Astrocyte (in vitro differentiated cells and primary cell): ENCODE data around the gene NME7. TPM values are rescaled to one million over a fixed set of nuclear protein-coding genes. Genes with fewer than 3 reads are reported as not detected.

Experiments
- DNase-seq: peaks from one replicate; pipeline ENCODE4 v3.0.0-alpha.2; 2010; ENCODE audit warnings: low read depth
- FAIRE-seq: peaks from 2 replicates; lab custom pipeline; 2011; peaks lifted over from hg19 to GRCh38; lab: Jason Lieb, UNC
- H2AFZ ChIP-seq: 2 replicates; pipeline ENCODE4 v1.6.0; 2012; ENCODE audit warnings: low read depth, low read length, inconsistent platforms
- H3K27ac ChIP-seq: 2 replicates; pipeline ENCODE4 v1.5.1; 2011; ENCODE audit warnings: low read depth, low read length, inconsistent platforms
- H3K27me3 ChIP-seq: 2 replicates; pipeline ENCODE4 v1.6.0; 2011; ENCODE audit warnings: low read length, inconsistent platforms; ENCODE audit not compliant: insufficient read depth
- H3K36me3 ChIP-seq: 2 replicates; pipeline ENCODE4 v1.5.1; 2011; ENCODE audit warnings: low read length, inconsistent platforms; ENCODE audit not compliant: insufficient read depth
- H3K4me1 ChIP-seq: 2 replicates; pipeline ENCODE4 v1.5.1; 2011; ENCODE audit warnings: low read length, inconsistent platforms; ENCODE audit not compliant: insufficient read depth
- H3K4me2 ChIP-seq: 2 replicates; pipeline ENCODE4 v1.6.0; 2012; ENCODE audit warnings: low read length, inconsistent platforms
- H3K4me3 ChIP-seq: 2 replicates; pipeline ENCODE4 v1.5.1; 2011; ENCODE audit warnings: low read depth, mild to moderate bottlenecking, low read length, inconsistent platforms; ENCODE audit not compliant: insufficient read depth
- H3K79me2 ChIP-seq: 2 replicates; pipeline ENCODE4 v1.6.0; 2012; ENCODE audit warnings: mild to moderate bottlenecking, low read length, inconsistent platforms; ENCODE audit not compliant: insufficient read depth
- H3K9ac ChIP-seq: 2 replicates; pipeline ENCODE4 v1.6.0; 2012; ENCODE audit warnings: mild to moderate bottlenecking, low read length, inconsistent platforms
- H3K9me3 ChIP-seq: 2 replicates; pipeline ENCODE4 v1.5.1; 2012; ENCODE audit warnings: low read depth, mild to moderate bottlenecking, low read length, inconsistent platforms; ENCODE audit not compliant: insufficient read depth
- H4K20me1 ChIP-seq: 2 replicates; pipeline ENCODE4 v1.6.0; 2012; ENCODE audit warnings: low read length, inconsistent platforms; ENCODE audit not compliant: insufficient read depth
- H3K27ac Mint-ChIP-seq: one replicate; pipeline ENCODE4 v1.8.0; 2021; ENCODE audit warnings: mild to moderate bottlenecking, mixed read lengths; ENCODE audit not compliant: unreplicated experiment
- H3K27me3 Mint-ChIP-seq: one replicate; pipeline ENCODE4 v1.8.0; 2021; ENCODE audit warnings: low read depth, mixed read lengths; ENCODE audit not compliant: unreplicated experiment
- H3K36me3 Mint-ChIP-seq: one replicate; pipeline ENCODE4 v1.8.0; 2021; ENCODE audit warnings: low read depth, mixed read lengths; ENCODE audit not compliant: unreplicated experiment
- H3K4me1 Mint-ChIP-seq: one replicate; pipeline ENCODE4 v1.8.0; 2021; ENCODE audit warnings: low read depth, mixed read lengths; ENCODE audit not compliant: unreplicated experiment
- H3K4me3 Mint-ChIP-seq: one replicate; pipeline ENCODE4 v1.8.0; 2021; ENCODE audit warnings: mild to moderate bottlenecking, moderate library complexity, mixed read lengths; ENCODE audit not compliant: unreplicated experiment
- H3K9me3 Mint-ChIP-seq: one replicate; pipeline ENCODE4 v1.8.0; 2021; ENCODE audit warnings: mild to moderate bottlenecking, mixed read lengths; ENCODE audit not compliant: unreplicated experiment
- CTCF ChIP-seq: IDR thresholded peaks from 2 replicates; pipeline ENCODE4 v1.5.1; 2011; ENCODE audit warnings: low read depth, mild to moderate bottlenecking, inconsistent platforms, low read length, moderate library complexity; ENCODE audit not compliant: insufficient read depth
- EZH2 ChIP-seq: IDR thresholded peaks from 2 replicates; pipeline ENCODE4 v1.6.1; 2012; ENCODE audit warnings: mild to moderate bottlenecking, low read length, inconsistent platforms; ENCODE audit not compliant: insufficient read depth
- total RNA-seq: library from RNA; stranded (reverse); gene quantifications from 2 replicates; pipeline ENCODE4 v1.2.1, GENCODE V29; 2021

NME7 gene
- total RNA-seq, 1 donor from 2014 or later: 21.2 TPM

- TF ChIP-seq EZH2 (no peak), CTCF (no peak)
- Mint-ChIP-seq H3K27me3 (no peaks in the 10 kb centered on the region), H3K9me3 (no peaks in the 10 kb centered on the region), H3K4me1 (peaks cover 12% of the 10 kb centered on the region), H3K27ac (no peak overlapping the region), H3K4me3 (no peak overlapping the region), H3K36me3 (peaks cover 5% of the 10 kb centered on the region)
- H3K79me2 ChIP-seq: peaks cover 76% of the 10 kb centered on the region
- no peak overlapping the region for H3K27ac ChIP-seq
- H3K36me3 ChIP-seq: peaks cover 21% of the 10 kb centered on the region
- H2AFZ ChIP-seq: no peak overlapping the region
- peaks cover 4% of the 10 kb centered on the region for H4K20me1 ChIP-seq
- no peak overlapping the region for H3K9ac ChIP-seq
- H3K27me3 ChIP-seq: no peaks in the 10 kb centered on the region
- H3K4me1 ChIP-seq: peaks cover 7% of the 10 kb centered on the region
- FAIRE-seq: no peak
- no peaks in the 10 kb centered on the region for H3K9me3 ChIP-seq
- no peak for DNase-seq
- no peak overlapping the region for H3K4me2 ChIP-seq
- no peak overlapping the region for H3K4me3 ChIP-seq
These were observed 3.8 kb upstream of the NME7 start for GRCh38 chr1:169371404-169371803.

GRCh38 chr1:169368406-169368769 lies 791 bp upstream of the NME7 start:
- Mint-ChIP-seq H3K4me3 (no peak overlapping the region), H3K36me3 (peaks cover 5% of the 10 kb centered on the region), H3K27me3 (no peaks in the 10 kb centered on the region), H3K4me1 (peaks cover 28% of the 10 kb centered on the region), H3K27ac (no peak overlapping the region), H3K9me3 (no peaks in the 10 kb centered on the region)
- peak; percentile 34 for FAIRE-seq
- no peak for TF ChIP-seq CTCF
- TF ChIP-seq EZH2: no peak
- Histone ChIP-seq H4K20me1 (peaks cover 4% of the 10 kb centered on the region), H3K9me3 (no peaks in the 10 kb centered on the region), H3K27me3 (no peaks in the 10 kb centered on the region), H3K4me3 (peak overlapping the region; percentile 98), H3K36me3 (peaks cover 17% of the 10 kb centered on the region), H3K4me2 (peak overlapping the region; percentile 86), H3K4me1 (peaks cover 16% of the 10 kb centered on the region), H3K9ac (peak overlapping the region; percentile 96), H3K27ac (peak overlapping the region; percentile 91), H2AFZ (peak overlapping the region; percentile 59), H3K79me2 (peaks cover 73% of the 10 kb centered on the region)
- DNase-seq: peak; percentile 10

GRCh38 chr1:169367096-169367685 lies 406 bp downstream of the NME7 start:
- FAIRE-seq: no peak
- no peak for DNase-seq
- Histone ChIP-seq H3K36me3 (peaks cover 13% of the 10 kb centered on the region), H3K27me3 (no peaks in the 10 kb centered on the region), H2AFZ (peak overlapping the region; percentile 71), H3K4me1 (peaks cover 23% of the 10 kb centered on the region), H3K9ac (peak overlapping the region; percentile 96), H3K79me2 (peaks cover 67% of the 10 kb centered on the region), H4K20me1 (no peaks in the 10 kb centered on the region), H3K4me3 (peak overlapping the region; percentile 98), H3K4me2 (peak overlapping the region; percentile 86), H3K9me3 (no peaks in the 10 kb centered on the region), H3K27ac (peak overlapping the region; percentile 91)
- H3K4me3 Mint-ChIP-seq: no peak overlapping the region
- peaks cover 4% of the 10 kb centered on the region for H3K36me3 Mint-ChIP-seq
- H3K27ac Mint-ChIP-seq: no peak overlapping the region
- TF ChIP-seq EZH2: no peak
- no peak for TF ChIP-seq CTCF
- H3K9me3 Mint-ChIP-seq: no peaks in the 10 kb centered on the region
- H3K4me1 Mint-ChIP-seq: peaks cover 32% of the 10 kb centered on the region
- H3K27me3 Mint-ChIP-seq: no peaks in the 10 kb centered on the region
